Measurements from ENCODE around the gene MRPL45. TPM values are rescaled to one million over a fixed set of nuclear protein-coding genes. Genes with fewer than 3 reads are reported as not detected.

MRPL45 gene
- total and polyA plus RNA-seq, 2 donors (not counting 3 experiments of a cell fraction or from before 2014, with no cell fraction given) = 41.2 to 45.5 TPM

- Histone ChIP-seq H3K27me3 (ENCODE audit: control insufficient read depth in 2 of 2, insufficient read depth in 2 of 2, low read length in 2 of 2) (no peaks in the 10 kb centered on the region), H3K27ac (ENCODE audit: insufficient read depth, low read depth, low read length) (no peak overlapping the region), H3K9me1 (replicated peaks; ENCODE audit: control insufficient read depth, extremely low read depth, insufficient read depth, low read length) (no peaks in the 10 kb centered on the region), H3K79me2 (ENCODE audit: control insufficient read depth, insufficient read depth, low read length) (no peaks in the 10 kb centered on the region), H3K9me3 (replicated peaks; ENCODE audit: control insufficient read depth, insufficient read depth, low read length) (no peaks in the 10 kb centered on the region), H3K4me1 (ENCODE audit: control insufficient read depth, extremely low read depth, insufficient read depth, low read length) (no peaks in the 10 kb centered on the region), H3K4me3 (replicated peaks in 1 of 3; ENCODE audit: insufficient read depth in 1 of 3, low read depth in 1 of 3, low read length in 3 of 3) (no peak overlapping the region), H2AFZ (ENCODE audit: low read depth, low read length) (no peak overlapping the region), H4K20me1 (replicated peaks; ENCODE audit: control insufficient read depth, extremely low read depth, insufficient read depth, low read length) (no peaks in the 10 kb centered on the region), H3K4me2 (ENCODE audit: insufficient read depth, low read length) (no peak overlapping the region), H3K9ac (replicated peaks; ENCODE audit: extremely low read depth, insufficient read depth, low read length) (no peak overlapping the region), H3K36me3 (ENCODE audit: control insufficient read depth in 2 of 2, extremely low read depth in 1 of 2, insufficient read depth in 2 of 2, low read length in 2 of 2) (peaks cover 0 to 15% of the 10 kb centered on the region in 2 experiments)
- TF ChIP-seq EZH2 (IDR thresholded peaks at IDR 0.05; ENCODE audit: borderline replicate concordance, low read depth, low read length, severe bottlenecking) = no peak
- no peak for TF ChIP-seq POLR2A (IDR thresholded peaks at IDR 0.05; ENCODE audit: low read depth, low read length)
- no peak for TF ChIP-seq GATA2 (IDR thresholded peaks at IDR 0.05; ENCODE audit: insufficient read depth, insufficient read length, low read depth, low read length)
- TF ChIP-seq MAX (IDR thresholded peaks at IDR 0.05; ENCODE audit: insufficient read depth, insufficient read length) = no peak
- no peak for TF ChIP-seq MYC (IDR thresholded peaks at IDR 0.05; ENCODE audit: low read depth, low read length)
- TF ChIP-seq FOS (IDR thresholded peaks at IDR 0.05; ENCODE audit: borderline replicate concordance, insufficient read depth, low read length) = no peak
- no peak for TF ChIP-seq CTCF (IDR thresholded peaks at IDR 0.05; ENCODE audit: extremely low read depth in 1 of 2, insufficient read depth in 1 of 2, low read depth in 1 of 2, low read length in 2 of 2)
- TF ChIP-seq JUN (IDR thresholded peaks at IDR 0.05; ENCODE audit: borderline replicate concordance, insufficient read depth, insufficient read length, low read depth) = no peak
- TF ChIP-seq POLR2AphosphoS5 (IDR thresholded peaks at IDR 0.05; ENCODE audit: insufficient read depth, low read depth, low read length) = no peak
- no peak for FAIRE-seq
- DNase-seq (ENCODE audit: low read depth, low spot score) = no peak
- ChIA-PET CTCF (interaction anchor here (0.9 to 1.5 kb wide), 2 partner anchors 20 to 140 kb away, joined by 3 to 6 read pairs; no protein-coding TSS in a partner anchor), POLR2A (interaction anchor here (0.7 kb wide), 1 partner anchor 331 kb away, joined by 4 read pairs; no protein-coding TSS in a partner anchor)
- intact Hi-C loops (cut with micrococcal nuclease) (no loop called here), dilution Hi-C loops (cut with MboI; ENCODE audit: extremely low pct_ligation_motif_present, low sequenced_read_pairs) (no loop called here)
- no TSS peak for BruUV-seq (replicated peaks)
Measured at GRCh38 chr17:38369124-38369886, 72.3 kb downstream of the MRPL45 start.

Other genes starting within 250 kb of the MRPL45 start
- not detected in 2 replicates for gene TBC1D3C, start 228.5 kb upstream of the MRPL45 start, total RNA-seq
- not detected in 2 replicates for gene TBC1D3C, start 228.5 kb upstream of the MRPL45 start, polyA plus RNA-seq
- gene TBC1D3E, start 169.2 kb upstream of the MRPL45 start, total RNA-seq = not detected in 2 replicates
- gene TBC1D3E, start 169.2 kb upstream of the MRPL45 start, polyA plus RNA-seq = not detected in 2 replicates
- gene TBC1D3, start 104.6 kb upstream of the MRPL45 start, total RNA-seq = 1.9 and 2.6 TPM in 2 replicates
- not detected in 2 replicates for gene TBC1D3, start 104.6 kb upstream of the MRPL45 start, polyA plus RNA-seq
- gene GPR179, start 46.8 kb downstream of the MRPL45 start, total RNA-seq = not detected in 2 replicates
- gene GPR179, start 46.8 kb downstream of the MRPL45 start, polyA plus RNA-seq = not detected in 2 replicates
- 10.4 and 11.7 TPM in 2 replicates for gene SOCS7, start 54.7 kb downstream of the MRPL45 start, total RNA-seq
- 5.9 and 6.6 TPM in 2 replicates for gene SOCS7, start 54.7 kb downstream of the MRPL45 start, polyA plus RNA-seq
- gene ARHGAP23, start 131.3 kb downstream of the MRPL45 start, total RNA-seq = 152 and 190 TPM in 2 replicates
- 22.3 and 25.4 TPM in 2 replicates for gene ARHGAP23, start 131.3 kb downstream of the MRPL45 start, polyA plus RNA-seq

All from endothelial cell of umbilical vein (primary cell).